Fibroblast of skin of back (primary cell): Measurements from ENCODE around the gene CARF.
"Not testable (repeated sequence)": the region's sequence is repeated elsewhere in the genome, so short reads cannot be mapped to it uniquely, and the experiment has no call there.

Source experiments
- DNase-seq: peaks from one replicate; pipeline ENCODE4 v3.0.0-alpha.2; 2013

CARF gene

DNA sequence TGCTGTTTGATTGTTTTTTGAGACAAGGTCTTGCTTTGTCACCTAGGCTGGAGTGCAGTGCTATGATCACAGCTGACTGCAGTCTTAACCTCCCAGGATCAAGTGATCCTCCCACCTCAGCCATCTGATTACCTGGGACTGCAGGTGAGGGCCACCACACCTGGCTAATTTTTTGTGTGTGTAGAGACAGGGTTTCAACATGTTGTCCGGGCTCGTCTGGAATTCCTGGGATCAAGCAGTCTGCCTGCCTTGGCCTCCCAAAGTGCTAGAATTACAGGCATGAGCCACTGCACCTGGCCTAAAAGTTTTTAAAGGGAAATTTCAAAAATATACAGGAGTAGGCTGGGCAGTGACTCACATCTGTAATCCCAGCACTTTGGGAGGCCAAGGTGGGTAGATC is 22.4 kb downstream of the CARF start:
- DNase-seq = no peak

GRCh38 chr2:202938960-202939359 is 26.9 kb downstream of the CARF start:
- no peak for DNase-seq

DNA sequence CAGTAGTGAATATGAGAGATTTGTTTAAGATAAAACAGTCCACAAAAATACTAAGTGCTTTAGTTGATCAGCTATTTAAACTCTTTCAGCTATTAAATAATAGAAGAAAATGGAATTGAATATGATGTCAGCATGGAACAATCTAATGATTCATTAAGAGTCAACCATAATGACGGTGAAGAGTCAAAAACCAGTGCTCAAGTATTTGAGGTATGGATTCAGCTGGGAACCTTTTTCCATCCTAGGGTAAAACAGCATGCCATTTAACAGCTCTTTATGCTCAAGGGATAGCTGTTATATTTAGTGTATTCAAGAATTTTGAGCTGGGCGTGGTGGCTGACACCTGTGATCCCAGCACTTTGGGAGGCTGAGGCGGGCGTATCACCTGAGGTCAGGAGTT is 29.7 kb downstream of the CARF start:
- DNase-seq = peak; percentile 59

GRCh38 chr2:202944408-202944807 is 32.3 kb downstream of the CARF start:
- peak; percentile 16 for DNase-seq

DNA sequence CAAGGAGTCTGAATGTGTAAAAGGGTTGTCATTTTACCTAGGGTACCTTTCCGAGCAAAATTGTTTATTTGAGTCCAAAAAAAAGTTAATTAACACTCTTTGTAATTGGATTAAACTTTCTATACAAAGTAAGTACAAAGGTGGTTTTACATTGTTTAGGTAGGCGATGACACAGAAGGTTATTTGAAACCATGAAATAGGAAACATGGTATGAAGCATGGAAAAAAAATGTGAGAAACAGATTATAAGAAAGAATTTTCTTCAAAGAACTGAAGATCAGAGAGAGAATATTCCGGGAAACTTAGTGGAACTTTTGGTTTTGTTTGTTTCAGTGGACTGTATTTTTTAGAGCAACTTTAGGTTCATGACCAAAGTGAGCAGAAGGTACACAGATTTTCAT is 32.7 kb downstream of the CARF start:
- DNase-seq = no peak

DNA sequence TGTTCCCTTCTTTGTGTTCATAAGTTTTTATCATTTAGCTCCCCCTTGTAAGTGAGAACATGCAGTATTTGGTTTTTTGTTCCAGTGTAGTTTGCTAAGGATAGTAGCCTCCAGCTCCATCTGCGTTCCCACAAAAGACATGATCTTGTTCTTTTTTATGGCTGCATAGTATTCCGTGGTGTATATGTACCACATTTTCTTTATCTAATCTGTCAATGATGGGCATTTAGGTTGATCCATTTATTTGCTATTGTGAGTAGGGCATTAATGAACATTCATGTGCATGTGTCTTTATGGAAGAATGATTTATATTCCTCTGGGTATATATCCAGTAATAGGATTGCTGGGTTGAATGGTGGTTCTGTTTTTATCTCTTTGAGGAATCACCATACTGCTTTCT is 33.4 kb downstream of the CARF start:
- DNase-seq = no peak

DNA sequence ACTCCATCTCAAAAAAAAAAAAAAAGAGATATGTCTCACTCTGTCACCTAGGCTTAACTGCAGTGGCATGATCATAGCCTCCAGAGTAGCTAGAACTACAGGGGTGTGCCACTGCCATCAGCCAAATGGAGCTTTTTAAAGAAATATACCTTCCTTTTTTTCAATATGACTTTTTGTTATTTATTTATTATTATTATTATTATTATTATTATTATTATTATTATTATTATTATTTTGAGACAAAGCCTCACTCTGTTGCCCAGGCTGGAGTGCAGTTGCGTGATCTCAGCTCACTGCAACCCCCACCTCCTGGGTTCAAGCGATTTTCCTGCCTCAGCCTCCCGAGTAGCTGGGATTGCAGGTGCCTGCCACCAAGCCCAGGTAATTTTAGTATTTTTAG is 37.3 kb downstream of the CARF start:
- not testable (repeated sequence) for DNase-seq

- no peak for DNase-seq
These were observed 38.5 kb downstream of the CARF start for GRCh38 chr2:202950592-202950991.

DNA sequence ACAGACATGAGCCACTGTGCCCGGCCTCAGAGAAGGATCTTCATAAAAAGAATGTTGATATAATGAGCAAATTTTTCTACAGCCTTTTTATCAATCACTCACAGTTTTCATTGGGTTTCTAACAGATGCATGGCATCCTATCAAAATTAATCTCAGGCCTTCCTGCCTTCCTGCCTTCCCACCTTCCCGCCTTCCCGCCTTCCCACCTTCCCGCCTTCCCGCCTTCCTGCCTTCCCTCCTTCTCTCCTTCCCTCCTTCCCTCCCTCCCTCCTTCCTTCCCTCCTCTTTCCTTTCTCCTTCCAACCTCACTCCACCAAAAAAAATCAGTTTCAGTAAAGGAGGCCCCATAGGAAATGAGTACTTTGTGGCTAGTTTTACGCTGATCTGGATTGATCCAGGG is 48.4 kb downstream of the CARF start:
- DNase-seq = no peak

GRCh38 chr2:202963712-202964111 is 51.6 kb downstream of the CARF start:
- no peak for DNase-seq

DNA sequence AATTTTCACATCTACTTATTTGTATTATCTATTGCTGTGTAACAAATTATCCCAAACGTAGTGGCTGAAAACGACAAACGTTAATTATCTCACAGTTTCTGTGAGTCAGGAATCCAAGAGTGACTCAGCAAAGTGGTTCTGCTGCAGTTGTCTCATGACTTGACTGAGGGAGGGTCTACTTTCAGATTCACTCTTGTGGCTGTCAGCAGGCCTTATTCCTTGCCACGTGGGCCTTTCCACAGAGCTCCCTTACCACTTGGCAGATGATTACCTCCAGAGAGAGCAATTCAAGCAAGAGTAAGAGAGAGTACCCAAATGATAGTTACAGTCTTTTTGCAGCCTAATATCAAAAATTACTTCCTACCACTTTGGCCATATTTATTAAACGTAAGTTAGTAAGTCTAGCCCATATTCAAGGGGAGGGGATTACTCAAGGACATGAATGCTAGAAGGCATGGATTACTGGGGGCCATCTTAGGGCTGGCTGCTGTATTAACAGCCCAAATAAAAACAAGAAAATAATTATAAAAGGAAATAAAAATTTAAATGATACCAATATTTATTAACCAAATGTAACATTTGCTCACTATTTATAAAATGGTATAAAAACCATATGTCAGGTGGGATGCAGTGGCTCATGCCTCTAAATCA is 53.9 kb downstream of the CARF start:
- peak; percentile 41 for DNase-seq

DNA sequence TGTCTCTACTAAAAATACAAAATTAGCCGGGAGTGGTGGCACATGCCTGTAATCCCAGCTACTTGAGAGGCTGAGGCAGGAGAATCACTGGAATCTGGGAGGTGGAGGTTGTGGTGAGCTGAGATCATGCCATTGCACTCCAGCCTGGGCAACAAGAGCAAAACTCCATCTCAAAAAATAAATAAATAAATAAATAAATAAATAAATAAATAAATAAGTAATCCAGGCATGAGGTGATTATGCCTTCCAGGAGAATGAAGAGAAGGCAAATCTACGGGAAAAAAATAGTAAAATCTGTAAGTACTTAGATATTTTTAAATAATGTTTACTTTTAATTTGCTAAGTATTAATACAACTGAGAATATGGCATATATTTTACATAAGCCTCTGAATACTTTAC is 57.3 kb downstream of the CARF start:
- DNase-seq = not testable (repeated sequence)

DNA sequence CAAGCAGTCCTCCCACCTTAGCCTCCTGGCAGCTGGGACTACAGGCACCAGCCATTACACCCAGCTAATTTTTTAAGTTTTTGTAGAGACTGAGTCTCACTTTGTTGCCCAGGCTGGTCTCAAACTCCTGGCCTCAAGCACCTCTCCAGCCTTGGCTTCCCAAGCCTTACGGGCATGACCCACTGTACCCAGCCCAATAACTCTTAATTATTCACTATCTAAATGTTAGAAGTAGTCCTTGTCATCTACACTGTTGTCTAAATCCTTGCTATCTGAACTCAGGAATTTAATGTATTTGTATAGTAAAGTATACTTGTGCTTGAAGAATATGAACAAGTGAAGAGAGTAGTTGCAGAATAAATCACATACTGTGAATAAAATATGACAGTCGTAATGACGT is 64.7 kb downstream of the CARF start:
- no peak for DNase-seq

- DNase-seq = no peak
These were observed 70.9 kb downstream of the CARF start for GRCh38 chr2:202982779-202983491.

DNA sequence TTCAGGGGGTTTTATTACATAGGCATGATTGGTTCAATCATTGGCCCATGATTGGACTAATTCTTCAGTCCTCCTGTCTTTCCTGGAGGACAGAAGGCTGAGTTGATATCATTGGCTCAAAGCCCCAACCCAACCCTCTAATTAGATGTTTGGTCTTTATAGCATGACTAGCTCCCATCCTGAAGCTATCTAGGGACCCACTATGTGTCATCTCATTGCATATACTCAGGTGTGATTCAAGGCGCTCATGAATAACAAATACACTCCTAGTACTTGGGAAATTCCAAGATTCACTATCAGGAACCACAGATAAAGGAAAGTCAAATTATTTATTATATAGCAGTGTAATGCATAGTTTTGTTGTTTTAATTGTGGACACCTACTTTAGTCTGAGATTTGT is 77.7 kb downstream of the CARF start:
- DNase-seq = no peak

DNA sequence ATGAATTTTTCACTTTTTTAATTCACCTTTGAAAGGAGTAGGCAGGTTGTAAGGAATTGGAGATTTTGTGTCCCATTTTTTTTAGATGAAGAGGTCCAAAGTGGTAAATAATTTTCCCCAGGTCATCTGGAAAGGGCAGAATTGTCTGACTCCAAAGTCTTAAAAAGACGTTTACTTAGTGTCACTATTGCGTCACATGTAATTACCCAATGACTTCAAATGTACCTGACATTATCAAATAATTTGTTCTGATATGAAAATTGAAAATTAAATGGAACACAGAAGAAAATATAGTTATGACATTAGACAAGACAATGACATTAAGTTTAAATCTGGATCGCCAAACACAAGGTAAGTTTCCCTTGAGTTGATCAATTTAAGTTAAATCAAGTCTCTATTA is 78.4 kb downstream of the CARF start:
- DNase-seq = no peak

DNA sequence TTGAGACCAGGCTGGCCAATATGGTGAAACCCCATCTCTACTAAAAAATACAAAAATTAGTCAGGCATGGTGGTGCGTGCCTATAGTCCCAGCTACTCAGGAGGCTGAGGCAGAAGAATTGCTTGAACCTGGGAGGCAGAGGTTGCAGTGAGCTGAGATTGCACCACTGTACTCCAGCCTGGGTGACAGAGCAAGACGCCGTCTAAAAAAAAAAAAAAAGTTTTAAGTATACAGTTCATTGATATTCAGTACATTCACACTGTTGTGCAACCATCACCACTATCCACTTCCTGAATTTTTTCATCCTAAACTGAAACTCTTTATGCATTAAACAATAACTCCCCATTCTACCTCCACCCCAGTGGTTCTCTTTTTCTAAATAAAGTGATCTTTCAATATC is 85.0 kb downstream of the CARF start:
- not testable (repeated sequence) for DNase-seq

DNA sequence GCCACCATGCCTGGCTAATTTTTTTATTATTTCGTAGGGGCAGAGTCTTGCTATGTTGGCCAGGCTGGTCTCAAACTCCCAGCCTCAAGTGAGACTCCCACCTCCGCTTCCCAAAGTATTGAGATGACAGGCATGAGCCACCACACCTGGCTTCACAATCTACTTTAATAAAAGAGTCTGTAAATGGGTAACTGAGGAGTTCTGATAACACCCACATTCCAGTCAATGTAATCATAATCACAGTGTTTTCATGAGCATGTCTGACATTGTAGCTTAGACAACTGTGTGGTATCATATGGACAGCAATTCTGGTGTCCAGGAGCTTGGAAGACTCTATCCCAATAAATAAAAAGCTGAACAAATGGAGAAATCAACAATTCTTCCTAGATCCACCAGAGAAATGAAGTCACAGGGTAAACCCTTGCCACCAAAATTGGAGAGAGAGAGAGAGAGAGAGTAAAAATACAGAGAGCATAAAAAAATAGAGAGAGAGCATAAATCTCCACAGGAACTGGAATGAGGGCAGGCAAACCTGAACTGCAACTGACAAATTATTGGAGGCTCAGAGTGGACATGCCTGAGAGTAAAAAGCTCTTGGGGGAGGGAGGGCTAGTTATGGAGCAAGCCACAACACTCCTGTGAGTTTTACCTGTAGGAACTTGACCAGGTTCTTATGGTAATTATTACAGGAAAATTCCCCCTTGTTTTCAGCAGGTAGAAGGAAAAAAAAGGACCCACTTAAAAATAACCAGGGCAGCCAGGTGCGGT is 90.2 kb downstream of the CARF start:
- DNase-seq = no peak

DNA sequence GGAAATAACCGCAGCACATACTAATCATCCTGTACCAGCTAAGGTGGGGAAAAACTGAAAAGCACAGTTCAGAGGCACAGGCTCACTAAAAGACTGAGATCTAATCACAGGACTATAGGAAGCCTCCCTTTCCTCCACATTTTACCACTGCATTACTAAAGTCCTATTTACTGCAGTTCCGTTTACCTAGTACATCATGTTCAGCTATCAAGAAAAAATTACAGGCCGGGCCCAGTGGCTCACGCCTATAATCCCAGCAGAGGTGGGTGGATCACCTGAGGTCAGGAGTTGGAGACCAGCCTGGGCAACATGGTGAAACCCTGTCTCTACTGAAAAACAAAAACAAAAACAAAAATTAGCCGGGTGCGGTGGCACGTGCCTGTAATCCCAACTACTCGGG is 91.6 kb downstream of the CARF start:
- no peak for DNase-seq

DNA sequence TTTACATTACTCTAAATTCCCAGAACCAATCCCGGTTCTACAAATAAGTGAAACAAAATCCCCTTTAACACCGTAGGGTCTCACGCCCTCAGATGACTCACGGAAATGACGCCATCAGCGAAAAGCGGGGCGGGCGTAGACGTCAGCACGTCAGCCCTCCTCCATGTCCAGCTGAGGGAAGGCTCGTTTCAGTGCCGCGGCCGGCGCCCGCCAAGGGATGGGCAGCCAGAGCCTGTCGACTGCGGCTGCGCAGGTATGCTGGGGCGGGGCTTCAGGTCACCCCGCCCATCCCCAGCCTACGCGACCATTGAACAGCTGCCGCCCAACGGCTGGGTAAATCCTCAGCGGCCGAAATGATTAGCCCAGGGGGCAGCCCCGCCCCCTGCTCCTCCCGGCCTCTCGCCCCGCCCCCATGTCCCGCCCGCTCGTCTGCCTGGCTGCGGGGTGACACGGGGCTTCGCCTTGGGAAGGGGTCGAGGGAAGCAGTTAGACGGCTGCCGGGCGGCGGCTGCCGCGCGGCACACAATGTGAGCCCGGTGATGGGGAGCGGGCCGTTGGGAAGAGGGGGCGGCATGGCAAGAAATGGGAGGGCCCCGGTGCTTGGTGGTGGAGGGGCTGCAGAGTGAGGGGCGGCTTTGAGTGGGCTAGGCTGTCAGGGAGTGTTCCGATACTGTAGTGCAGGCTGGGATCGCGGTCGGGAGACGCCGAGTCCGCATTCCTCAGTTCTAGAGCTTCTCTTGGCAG is 102.6 kb downstream of the CARF start, which contains the start of gene NBEAL1:
Gene NBEAL1 (plus strand): TSS at position 420 of the 744 bp plus-strand sequence. CDS start 1,510 bp downstream, outside the sequence.
- peak; percentile 98 for DNase-seq

DNA sequence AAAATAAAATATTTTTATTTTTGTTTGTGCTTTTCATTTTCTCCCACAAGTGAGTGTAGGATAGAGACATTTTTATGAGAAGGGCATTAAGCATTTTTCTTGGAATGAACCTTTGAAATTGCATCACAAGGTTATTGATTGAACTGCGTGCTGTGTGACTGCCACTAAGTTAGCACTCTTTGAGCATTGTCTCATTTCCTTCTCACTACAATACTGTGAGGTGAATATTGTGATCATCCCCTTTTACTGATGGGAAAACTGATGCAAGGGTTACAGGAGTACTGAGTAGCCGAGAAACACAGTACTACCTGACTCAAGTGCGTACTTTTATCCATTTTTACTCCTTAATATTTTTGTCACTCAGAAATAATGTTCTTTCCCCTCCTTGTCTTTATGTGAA is 104.6 kb downstream of the CARF start:
- no peak for DNase-seq

DNA sequence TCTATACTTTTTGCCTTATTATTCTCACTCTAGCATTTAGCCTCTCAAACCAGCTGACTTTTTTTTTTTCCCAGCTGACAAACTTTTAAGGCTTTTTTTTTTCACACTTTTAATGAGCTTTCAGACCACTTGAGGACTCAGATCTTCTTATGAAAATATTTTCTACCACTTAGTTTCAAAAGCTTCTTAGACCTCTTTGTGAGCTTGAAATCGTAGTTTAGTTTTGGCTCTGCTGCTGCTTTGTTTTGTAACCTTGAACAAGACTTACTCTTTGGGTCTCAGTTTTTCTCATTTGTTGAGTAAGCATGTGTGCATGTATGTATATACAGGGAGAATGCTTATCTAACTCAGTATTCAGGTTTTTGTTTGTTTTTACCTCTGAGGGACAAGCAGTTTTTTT is 106.1 kb downstream of the CARF start:
- no peak for DNase-seq

- DNase-seq = no peak
These were observed 107.1 kb downstream of the CARF start for GRCh38 chr2:203019142-203019541.
